DMS114 treated with DMSO at 0.1 percent for 48 hours (cell line): ENCODE data around the gene GTPBP1.

Experiments
- DNase-seq: peaks from one replicate; lab custom pipeline; 2025; ENCODE audit not compliant: unreplicated experiment; lab: John Stamatoyannopoulos, UW

The GTPBP1 gene

DNA sequence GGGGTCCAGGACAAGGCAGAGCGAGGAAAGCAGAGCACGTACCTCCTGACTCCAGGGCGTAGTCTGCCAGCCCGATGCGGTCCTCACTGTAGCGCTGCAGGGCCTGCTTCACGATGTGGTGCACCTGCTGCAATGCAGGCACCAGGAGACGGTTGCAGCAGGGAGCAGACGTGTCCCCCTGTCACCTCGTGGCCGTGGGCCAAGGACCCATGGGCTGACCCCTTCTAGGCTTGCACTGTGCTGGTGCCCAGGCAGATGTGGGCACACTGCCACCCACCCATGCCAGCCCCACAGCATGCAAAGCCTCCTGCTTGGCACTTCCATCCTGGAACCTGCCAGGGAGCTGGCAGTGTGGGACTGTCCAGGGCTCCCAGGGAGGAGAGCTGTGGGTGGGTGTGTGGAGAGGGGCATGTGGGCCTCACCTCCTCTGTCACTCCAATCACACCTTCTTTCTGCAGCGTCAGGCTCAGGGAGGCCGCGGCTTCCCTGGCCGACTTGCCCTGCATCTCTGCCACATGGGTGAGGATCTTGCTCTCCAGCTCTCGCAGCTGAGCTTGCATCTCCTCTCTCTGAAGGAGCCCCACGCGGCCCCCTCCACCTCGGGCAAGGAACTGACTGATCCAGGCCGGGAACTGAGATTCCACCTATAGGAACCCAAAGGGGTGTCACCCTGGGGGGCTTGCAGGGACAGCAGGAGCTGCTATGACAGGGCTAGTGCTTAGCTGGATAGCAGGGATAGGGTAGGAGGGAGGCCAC, 33.7 kb downstream of the GTPBP1 start:
- no peak for DNase-seq

DNA sequence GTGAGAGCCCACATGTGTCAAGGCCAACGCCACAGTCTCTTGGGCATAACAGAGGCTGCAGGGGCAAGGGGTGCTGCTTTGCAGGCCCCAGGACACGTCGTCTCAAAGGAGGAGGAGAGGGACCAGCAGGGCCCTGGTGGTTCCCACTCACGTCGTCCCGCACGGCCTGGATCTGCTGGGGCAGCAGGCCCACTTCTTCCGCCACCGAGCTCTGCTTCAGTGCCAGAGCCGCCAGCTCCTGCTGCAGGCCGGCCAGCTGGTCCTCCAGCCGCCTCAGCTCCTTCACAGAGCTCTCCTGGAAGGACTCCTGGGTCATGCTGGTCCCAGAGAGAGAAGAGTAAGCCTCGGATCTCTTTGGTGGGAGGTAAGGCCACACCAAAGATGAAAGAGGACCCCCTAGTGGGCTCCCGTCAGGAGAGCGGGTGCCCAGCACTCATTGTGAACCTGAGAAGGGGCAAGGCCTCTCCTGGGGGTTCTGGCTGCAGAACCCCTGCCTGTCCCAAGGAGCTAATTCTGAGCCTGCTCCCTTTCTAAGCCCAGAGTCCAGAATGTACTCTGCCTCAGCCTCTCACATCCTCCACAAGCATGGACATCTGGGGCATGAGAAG, 34.5 kb downstream of the GTPBP1 start:
- no peak for DNase-seq

DNA sequence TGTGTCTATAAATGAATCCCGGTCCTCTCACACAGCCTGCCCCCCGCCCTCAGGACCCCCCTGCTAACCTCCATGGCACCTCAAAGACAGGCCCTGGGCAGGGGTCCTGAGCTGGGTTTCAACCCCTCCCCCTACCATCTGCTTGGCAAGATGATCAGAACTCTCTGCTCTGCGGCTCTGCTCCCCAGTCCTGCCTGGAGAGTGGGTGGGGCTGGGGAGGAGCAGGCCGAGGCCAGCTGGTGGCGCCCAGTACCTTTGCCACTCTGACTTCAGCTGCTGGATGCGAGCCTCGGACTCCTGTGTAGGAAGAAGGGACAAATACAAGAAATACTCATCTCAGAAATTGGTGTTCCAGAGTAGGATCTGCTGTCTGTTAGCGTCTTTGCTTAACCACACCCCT, 35.0 kb downstream of the GTPBP1 start:
- no peak for DNase-seq

DNA sequence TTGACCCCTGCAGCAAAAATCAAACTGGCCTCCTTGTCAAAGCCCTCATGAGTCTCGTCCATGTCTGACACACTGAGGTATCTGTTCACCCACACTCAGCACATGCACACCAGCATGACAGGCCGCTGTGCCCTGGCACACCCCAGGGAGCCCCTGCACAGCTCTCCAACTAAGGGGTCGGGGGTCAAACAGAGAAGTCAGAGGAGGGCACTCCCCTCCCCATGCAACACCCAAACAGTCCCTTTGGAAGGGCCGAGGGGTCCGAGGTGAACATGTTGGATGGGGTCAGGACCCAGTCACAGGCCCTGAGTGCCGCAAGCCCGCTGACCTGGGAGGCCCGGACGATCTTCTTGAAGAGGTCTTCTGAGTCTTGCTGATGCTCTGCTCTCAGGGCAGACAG, 35.4 kb downstream of the GTPBP1 start:
- DNase-seq, result no peak

DNA sequence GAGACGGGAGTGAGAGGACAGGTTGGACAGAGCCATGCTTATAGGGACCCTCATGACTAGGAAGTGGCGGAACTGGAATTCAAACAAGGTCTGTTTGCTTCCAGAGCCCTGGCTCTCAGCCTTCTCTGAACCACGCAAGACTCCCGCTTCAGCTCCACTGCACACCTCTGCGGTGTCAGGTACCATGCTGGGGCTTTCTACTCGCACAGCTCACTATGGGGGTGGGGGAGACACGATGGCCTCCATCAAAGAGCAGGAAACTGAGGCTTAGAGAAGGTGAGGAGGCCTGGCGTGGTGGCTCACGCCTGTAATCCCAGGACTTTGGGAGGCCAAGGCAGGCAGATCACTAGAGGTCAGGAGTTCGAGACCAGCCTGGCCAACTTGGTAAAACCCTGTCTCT, 35.8 kb downstream of the GTPBP1 start:
- DNase-seq, result no peak

DNA sequence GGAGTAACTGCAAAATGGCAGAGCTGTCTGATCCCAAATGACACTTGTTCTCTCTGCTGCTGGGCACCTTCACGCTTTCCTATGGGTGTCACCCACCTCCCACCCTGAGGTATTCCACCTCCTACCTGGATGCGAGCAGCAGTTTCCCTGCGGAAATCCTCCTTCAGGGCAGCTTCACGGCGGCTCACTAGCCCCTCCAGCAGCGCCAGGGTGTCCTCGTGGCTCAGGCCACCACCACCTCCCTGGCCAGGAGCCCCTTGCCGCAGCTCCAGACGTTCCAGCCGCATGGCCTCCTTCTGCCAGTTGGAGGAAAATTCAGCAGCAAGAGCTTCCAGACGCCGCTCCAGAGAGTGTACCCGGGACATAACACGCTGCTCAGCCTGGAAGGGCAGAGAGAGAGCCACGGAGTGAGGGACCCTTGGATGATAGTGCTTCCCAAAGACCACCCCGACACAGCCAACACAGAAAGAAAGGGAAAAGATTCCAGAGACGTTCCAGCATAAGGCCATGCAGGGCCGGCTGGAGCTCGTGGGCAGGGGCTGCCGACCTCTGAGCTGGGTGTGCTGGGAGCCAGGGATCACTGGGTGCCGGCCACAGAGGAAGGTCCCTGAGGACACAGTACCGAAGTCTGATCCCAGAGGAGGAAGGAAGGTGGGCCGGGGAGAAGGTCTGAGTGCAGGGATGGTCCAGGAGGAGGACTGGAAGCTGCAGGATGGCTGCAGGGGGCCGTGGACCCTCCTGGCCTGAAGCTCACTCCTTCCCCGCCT, 36.6 kb downstream of the GTPBP1 start:
- DNase-seq, result no peak

DNA sequence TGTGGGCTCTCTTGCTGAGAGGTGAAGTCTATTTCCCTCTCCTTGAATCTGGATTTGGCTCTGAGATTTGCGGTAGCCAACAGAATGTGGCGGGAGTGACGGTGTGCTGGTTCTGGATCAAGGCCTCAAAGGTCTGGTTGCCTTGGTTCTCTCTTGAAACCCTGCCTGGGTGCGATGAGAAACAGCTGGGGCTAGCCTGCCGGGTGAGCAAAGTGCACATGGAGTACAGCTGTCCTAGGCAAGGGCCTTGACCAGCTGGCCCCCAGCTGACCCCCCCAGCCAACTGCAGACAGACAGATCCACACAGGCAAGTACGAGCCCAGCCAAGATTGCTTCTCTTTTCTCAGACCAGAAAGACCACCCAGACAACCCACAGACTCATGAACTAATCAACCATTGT, 39.2 kb downstream of the GTPBP1 start:
- no peak for DNase-seq

DNA sequence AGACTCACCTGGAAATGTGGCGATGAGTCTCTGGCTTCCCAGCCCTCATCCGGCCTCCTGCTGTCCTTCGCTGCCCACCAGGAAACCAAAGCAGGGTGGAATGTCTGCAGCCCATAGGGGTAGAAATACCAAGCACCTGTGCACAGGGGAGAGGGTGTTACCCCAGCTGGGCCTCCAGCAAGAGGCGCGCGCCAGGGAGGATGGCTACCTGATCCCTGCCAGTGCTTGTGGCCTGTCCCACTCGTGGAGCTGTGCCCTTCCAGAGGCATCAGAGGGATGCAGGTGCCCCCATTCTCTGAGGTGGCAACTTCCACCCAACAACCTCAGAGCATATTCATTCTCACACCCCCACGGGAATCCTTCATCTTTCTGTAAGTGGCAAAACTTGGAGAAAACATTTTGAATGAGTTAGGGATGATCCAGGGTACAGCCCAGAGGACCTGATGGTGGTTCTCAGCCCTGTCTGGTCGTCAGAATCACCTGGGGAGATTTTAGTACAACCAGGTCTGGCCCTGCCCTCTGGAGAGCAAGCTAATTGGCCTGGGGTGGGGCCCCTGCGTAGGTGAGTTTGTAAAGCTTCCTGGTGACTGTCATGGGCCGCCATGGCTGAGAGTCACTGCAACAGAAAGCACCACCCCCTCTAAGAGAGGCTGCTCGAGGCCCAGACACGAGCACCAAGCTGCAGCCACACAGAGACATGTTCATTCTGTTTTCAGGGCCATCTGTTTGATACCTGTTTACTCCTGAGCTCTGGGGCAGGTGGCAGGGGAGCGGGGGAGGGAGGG, 40.1 kb downstream of the GTPBP1 start:
- DNase-seq, result no peak

DNA sequence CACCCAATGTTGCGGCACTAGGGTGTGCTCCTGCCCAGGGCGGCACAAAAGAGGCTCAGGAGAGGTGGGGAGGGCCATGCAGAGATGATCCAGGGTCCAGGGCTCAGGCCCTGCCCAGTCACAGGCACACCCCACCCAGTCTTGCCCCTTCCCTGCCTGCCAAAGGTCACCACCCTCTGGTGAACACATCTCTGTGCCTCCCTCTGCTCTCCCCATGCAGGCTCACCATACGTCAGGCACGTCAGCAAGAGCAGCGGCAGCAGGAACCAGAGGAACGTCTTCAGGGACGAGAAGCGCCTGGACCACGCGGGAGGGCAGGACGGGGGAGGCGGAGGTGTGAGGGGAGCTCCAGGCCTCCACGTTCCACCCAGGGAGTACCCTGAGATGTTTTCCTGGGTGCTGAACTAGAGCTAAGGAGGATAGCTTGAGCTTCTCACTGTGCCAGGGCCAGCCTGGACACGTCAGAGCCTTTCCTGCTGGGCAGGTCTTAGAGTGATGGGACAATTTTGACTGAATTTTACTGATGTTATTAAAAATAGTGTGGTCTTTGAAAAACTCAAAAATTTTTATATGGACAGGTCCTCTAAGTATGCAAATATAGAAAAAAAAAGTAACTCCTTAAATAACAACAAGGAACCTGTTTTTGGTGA, 42.9 kb downstream of the GTPBP1 start:
- DNase-seq, result no peak

DNA sequence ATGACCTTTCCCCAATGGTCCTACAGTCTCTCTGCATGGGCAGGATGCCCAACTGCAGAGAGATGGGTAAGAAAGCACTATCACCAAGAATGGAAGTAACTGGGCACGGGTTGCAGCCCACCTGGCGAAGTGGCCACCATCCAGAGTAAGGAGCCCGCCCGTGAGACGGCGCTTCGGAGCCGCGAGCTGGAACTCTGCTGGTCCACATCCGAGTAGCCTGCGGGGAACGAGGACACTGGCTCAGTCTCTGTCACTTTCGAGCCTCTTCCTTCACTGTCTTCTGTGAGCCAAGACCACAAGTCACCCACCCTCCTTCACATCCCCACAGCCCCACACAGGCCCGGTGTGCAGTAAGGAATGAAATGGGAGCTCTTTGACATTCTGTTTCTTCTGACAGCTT, 44.4 kb downstream of the GTPBP1 start:
- DNase-seq, result no peak

DNA sequence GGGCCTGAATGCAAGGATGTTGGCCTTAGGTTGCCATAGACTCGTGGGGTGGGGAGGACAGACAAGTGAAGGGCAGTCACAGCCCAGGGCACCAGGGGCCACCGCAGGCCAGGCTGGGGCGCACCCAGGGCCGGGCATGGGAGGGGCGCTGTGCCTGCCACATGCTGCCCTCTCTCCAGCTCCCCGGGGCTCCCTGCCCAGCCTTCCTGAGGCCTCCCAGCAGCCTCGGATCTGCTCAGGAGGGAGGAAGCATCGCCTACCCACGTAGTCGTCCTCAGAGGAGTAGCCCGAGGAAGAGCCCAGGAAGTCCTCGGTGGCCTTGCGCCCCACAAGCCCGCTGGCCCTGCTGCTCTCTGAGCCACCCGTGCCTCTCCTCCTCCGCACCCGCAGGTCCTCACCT, 44.9 kb downstream of the GTPBP1 start:
- DNase-seq, result no peak

DNA sequence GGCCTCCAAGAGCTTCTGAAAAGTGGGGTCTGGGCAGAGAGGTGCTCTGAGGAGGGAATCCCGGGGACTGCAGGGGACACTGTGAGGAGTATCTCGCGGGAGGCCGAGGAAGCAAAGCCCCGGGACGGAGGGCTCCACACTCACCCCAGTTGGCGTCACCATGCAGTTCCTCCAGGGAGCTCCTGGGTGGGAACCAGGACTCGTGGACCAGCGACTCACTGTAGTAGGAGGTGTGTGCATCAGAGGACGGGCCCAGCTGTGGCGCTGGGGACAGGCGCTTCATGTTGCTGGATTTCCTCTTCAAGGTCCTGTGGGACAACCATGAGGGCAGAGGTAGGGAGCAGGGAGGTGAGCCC, 45.3 kb downstream of the GTPBP1 start:
- DNase-seq, result no peak

DNA sequence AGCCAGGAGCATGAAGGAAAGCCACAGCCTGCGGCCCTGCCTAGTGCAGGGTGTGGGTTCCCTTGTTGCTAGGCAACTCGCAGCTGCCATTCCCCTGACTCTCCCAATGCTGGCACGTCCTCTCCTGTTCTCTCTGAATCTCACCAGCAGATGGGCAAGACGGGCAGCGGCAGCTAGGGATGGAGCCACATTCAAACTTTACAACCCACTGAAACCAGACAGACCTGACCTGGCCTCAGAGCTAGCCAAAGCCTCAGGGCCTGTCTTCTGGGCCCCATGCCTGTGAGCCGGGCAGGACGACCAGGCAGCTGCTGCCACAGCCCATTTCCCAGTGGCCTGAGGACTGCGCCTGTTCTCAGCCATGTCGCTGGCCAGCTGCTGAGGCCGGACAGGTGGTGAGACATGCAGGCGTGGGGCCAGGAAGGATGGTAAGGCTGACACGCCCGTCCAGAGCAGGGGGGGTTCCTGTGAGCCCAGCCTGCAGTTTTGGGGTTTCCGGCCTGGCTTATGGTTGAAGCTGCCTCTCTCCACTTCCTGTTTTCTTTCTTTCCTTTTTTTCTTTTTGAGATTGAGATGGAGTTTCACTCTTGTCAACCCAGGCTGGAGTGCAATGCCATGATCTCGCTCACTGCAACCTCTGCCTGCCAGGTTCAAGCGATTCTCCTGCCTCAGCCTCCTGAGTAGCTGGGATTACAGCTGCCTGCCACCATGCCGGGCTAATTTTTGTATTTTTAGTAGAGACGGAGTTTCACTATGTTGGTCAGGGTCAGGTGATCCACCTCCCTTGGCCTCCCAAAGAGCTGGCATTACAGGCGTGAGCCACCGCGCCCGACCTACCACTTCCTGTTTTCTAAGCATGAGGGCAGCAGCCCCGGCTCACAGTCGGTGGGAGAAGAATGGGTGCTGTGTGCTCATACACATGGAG, 45.9 kb downstream of the GTPBP1 start:
- DNase-seq, result no peak

DNA sequence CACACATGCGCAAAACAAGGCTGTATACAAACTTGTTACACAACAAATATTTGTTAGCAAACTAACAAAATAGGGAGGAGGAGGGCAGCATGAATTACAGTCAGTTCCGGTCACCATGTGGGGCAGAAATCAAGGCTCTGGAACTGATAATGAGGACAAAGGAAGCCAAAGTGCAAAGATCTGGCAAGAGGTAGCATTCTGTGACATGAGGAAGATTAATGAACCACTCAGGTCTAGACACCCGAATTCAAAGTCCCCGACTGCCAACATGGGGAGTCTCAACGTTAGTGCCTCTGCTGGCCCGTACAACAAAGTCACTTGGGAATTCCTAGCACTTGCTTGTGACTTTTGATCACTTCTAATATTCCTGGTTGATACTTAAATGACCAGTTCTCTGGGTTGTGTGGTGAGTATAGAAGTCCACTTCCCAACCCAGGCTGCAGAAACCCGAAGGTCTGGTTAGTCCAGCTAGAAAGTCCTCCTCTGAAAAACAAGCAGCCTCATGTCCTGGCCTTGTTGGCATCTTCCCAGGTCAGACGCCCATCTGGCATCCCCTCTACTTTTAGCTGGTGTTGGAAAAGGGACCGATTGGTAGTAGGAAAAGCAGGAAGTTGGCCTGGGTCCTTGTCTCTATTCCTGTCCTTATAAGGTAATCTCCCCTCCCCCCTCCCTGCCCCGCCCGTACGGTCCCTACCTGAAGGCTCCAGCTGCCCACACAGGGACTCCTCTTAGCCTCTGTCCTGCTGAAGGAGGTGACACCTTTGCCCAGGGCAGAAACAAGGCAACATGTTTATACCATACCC, 48.4 kb downstream of the GTPBP1 start:
- DNase-seq, result no peak

DNA sequence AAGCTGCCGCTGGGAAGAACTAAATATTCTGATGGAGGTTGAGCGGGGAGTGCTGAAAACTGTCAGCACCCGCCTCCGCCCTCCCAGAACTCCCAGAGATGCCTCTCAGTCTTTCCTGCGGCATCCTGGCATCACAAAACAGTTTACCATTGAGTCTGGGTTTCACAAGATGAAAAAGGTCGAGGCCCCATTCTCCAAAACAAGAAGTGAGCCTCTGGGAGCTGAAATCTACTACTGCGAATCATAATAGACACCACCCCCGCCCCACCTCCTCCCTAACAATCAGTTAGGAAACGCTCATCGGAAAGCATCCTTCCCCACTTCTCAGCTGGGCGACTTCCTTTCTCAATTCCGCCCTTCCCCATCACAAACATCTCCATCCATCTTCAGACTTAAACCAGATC, 49.0 kb downstream of the GTPBP1 start:
- DNase-seq, result no peak

DNA sequence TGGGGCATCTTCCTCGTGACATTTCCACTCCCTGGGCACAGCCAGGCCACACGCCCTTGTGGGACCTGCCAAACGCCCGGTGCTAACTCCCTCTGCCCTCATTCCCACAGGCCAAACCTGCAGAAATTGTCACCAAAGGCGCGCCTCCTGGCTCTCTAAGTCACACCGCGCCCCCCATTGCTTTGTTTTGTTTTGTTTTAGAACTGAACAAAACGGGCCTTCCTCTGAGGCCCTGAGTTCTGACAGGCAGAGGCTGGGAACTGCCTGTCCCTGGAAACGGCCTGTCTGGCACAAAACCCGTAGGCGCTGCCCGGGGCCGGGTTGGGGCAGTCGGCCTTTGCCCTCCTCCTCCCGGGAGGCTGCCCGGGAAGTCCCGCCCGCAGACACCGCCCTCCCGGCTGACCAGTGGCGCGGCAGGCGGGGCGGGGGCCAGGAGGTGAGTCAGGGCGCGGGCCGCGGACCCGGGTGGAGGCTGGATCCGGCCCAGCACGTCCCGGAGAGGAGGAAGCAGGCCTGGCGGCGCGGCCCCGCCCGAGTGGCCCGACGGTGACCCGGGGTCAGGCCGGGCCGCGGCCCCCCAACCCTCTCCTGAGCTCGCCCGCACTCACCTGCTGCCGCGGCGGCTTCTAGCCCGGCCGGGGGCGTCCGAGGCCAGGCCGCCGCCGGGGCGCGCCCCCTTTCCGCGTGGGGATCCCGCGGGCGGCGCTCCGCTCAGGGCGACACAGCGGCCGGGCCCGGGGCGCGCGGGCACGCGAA, 49.6 kb downstream of the GTPBP1 start:
- DNase-seq, result no peak

DNA sequence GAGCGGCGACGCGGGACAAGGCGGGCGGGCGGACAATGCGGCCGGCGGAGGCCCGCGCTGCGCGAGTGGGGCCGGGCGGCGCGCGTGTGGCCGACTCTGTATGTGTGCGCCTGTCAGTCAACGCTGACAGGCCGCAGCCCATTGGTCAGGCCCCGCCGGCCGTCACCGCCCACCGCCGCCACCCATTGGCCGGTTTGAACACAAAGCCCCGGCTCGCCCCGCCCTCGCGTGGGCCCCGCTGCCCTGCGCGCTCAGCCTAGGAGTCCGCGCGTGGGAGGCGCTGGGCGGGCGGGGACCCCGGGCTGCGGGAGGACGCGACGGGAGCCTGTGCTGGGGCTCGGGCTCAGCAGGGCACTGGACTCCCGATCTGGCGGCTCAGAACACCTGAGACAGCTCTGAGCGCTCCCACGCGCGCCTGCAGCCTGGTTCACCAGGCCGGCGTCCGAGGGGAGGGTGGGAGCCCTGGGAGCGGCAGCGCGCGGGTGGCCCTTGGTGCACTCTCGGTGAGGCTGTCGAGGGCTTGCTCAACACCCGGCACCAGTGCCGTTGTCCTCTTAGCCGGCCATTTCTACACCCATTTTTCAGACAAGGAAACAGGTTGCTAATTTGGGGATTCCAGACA, 50.3 kb downstream of the GTPBP1 start, which contains the start of gene SUN2:
TSS of gene SUN2 (minus strand) at position 88 of the 622 bp plus-strand sequence. CDS start 3,370 bp downstream, outside the sequence.
- DNase-seq, result peak; percentile 47
